Left lung (tissue), 10 donors: ENCODE data around the gene PARP9. TPM values are rescaled to one million over a fixed set of nuclear protein-coding genes. Genes with fewer than 3 reads are reported as not detected.

Experiments
- ATAC-seq: fragments of 200-7000 bp; cut with Tn5 transposase; one replicate; pipeline ENCODE4 v1.9.1; 2020; ENCODE audit warnings: moderate library complexity
- DNase-seq, 4 donors: peaks; one replicate each; pipeline ENCODE4 v3.0.0-alpha.2; 2013 to 2020
- H3K27ac ChIP-seq, 2 donors: fragments of 200-600 bp; sonication (generic) in 1 of 2; one replicate each; pipeline versions ENCODE4 v1.5.0 to v1.8.0; 2020 to 2021
- H3K27me3 ChIP-seq, 2 donors: fragments of 200-600 bp; sonication (generic) in 1 of 2; one replicate each; pipeline versions ENCODE4 v1.5.0 to v1.8.0; 2020 to 2021
- H3K36me3 ChIP-seq, 2 donors: fragments of 200-600 bp; sonication (generic) in 1 of 2; one replicate each; pipeline versions ENCODE4 v1.5.0 to v1.8.0; 2020 to 2021
- H3K4me1 ChIP-seq, 2 donors: fragments of 200-600 bp; one replicate each; pipeline ENCODE4 v1.8.0; 2021
- H3K4me3 ChIP-seq, 2 donors: fragments of 200-600 bp; sonication (generic) in 1 of 2; one replicate each; pipeline versions ENCODE4 v1.5.0 to v1.8.0; 2020 to 2021; ENCODE audit warnings: mild to moderate bottlenecking in 1 of 2
- H3K9me3 ChIP-seq, 2 donors: fragments of 200-600 bp; sonication (generic) in 1 of 2; one replicate each; pipeline versions ENCODE4 v1.5.0 to v1.8.0; 2020 to 2021
- intact Hi-C, 2 donors: fragments of 100-400 bp; cut with DNase I; formaldehyde crosslinking; loops; one replicate each; pipeline versions ENCODE4 v1.11.2 to v1.14.2; 2022
- polyA plus RNA-seq, 6 donors: library from polyadenylated mRNA; unstranded; fragments of 120-200 nt; gene quantifications; one replicate each; pipeline ENCODE4 v1.2.1, GENCODE V29; 2013; ENCODE audit not compliant: insufficient read length in 6 of 6
- total RNA-seq, 2 donors: library from RNA; stranded (reverse); fragmentation: NEBNext Ultra II Directional; extraction: Animal tissue kit (Norgen Biotek cat#: 25700); gene quantifications; one replicate each; pipeline ENCODE4 v1.2.1, GENCODE V29; 2021
- TF ChIP-seq, protein P1 (sequence below), 2 donors: fragments of 200-600 bp; sonication (generic) in 1 of 2; IDR thresholded peaks; one replicate each; pipeline versions ENCODE4 v1.5.0 to v1.8.0; 2021; ENCODE audit warnings: antibody characterized with exemption in 2 of 2
- donor health status: DM: no; HTN: yes; CAD: no.
- donor health status: DM: no; HTN: no; CAD: no.

The PARP9 gene
- total and polyA plus RNA-seq, 8 donors: 17.2 to 75.4 (median 20.9) TPM

DNA sequence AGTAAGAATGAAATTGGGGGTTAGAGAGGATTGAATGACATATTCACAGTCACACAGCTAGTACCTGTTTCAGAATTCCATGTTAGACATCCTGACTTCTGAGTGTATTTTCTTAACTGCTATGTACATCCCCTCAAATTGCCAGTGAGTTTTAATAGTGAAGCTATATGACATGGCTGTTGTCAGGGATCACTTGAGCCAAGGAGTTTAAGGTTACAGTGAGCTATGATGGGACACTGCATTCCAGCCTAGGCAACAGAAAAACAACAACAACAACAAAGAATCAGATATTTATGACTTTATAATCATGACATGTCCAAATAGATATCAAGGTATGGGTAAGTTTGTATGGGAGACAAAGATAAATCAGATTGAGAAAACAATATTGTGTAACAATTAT lies 29.9 kb upstream of the PARP9 start:
- Histone ChIP-seq H3K4me1 (no peaks in the 10 kb centered on the region), H3K9me3 (no peaks in the 10 kb centered on the region), H3K36me3 (no peaks in the 10 kb centered on the region), H3K27ac (no peak overlapping the region), H3K4me3 (no peak overlapping the region), H3K27me3 (no peaks in the 10 kb centered on the region)
- no peak for DNase-seq
- ATAC-seq: no peak
- TF ChIP-seq, protein P1, sequence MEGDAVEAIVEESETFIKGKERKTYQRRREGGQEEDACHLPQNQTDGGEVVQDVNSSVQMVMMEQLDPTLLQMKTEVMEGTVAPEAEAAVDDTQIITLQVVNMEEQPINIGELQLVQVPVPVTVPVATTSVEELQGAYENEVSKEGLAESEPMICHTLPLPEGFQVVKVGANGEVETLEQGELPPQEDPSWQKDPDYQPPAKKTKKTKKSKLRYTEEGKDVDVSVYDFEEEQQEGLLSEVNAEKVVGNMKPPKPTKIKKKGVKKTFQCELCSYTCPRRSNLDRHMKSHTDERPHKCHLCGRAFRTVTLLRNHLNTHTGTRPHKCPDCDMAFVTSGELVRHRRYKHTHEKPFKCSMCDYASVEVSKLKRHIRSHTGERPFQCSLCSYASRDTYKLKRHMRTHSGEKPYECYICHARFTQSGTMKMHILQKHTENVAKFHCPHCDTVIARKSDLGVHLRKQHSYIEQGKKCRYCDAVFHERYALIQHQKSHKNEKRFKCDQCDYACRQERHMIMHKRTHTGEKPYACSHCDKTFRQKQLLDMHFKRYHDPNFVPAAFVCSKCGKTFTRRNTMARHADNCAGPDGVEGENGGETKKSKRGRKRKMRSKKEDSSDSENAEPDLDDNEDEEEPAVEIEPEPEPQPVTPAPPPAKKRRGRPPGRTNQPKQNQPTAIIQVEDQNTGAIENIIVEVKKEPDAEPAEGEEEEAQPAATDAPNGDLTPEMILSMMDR (IDR thresholded peaks at IDR 0.05): no peak
- intact Hi-C loops: no loop called here

DNA sequence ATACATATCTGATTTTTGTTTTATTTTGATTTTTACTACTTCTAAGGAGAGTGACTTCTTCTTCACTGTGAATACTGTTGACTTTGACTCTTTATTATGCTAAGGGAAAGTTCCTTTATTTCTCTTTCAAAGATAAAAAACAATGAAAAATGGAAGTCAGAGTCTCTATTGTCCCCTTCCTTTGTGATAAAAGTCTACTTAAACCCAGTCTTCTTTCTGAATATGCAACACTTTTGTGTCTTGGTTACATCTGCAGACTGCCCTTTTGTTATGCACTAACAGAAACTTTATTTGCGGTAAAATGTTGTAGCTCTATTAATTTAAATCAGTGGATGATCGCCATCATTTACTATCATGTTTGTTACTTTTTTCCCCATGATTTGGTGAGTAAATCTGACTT lies 26.5 kb upstream of the PARP9 start:
- no peaks in the 10 kb centered on the region for H3K4me1 ChIP-seq
- TF ChIP-seq, protein P1 (IDR thresholded peaks at IDR 0.05): no peak
- H3K36me3 ChIP-seq: no peaks in the 10 kb centered on the region
- no peaks in the 10 kb centered on the region for H3K9me3 ChIP-seq
- ATAC-seq (no peak), DNase-seq (no peak)
- no peak overlapping the region for H3K27ac ChIP-seq
- H3K27me3 ChIP-seq: no peaks in the 10 kb centered on the region
- intact Hi-C loops: no loop called here
- no peak overlapping the region for H3K4me3 ChIP-seq

DNA sequence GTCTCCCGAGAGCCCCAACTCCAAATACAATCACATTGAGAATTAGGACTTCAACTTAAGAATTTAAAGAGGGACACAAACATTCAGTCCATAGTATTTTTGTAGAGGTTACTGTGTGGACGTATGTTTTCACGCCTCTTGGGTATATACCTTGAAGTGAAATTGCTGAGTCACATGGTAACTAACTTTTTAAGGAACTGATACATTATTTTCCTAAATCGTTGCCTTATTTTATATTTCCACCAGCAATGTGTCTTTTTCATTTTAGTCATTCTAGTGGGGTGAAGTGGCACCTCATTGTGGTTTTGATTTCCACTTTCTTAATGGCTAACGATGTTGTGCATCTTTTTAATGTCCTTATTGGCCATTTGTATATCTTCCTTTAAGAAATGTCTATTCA lies 25.2 kb upstream of the PARP9 start:
- Histone ChIP-seq H3K4me1 (no peaks in the 10 kb centered on the region), H3K36me3 (no peaks in the 10 kb centered on the region), H3K27ac (no peak overlapping the region), H3K27me3 (no peaks in the 10 kb centered on the region), H3K4me3 (no peak overlapping the region), H3K9me3 (no peaks in the 10 kb centered on the region)
- DNase-seq (no peak), ATAC-seq (no peak)
- intact Hi-C loops: no loop called here
- TF ChIP-seq, protein P1 (IDR thresholded peaks at IDR 0.05): no peak

DNA sequence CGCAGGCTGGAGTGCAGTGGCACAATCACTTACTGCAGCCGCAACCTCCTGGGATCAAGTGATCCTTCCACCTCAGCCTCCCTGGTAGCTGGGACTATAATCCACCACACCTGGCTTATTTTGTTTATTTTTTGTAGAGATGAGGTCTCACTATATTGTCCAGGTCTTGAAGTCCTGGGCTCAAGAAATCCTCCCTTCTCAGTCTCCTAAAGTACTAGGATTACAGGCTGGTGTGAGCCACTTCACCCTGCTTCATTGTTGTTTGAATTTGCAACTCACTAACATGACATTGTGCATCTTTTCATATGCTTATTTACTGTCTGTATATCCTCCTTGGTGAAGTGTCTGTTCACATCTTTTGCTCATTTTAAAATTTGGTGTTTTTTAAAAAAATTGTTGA lies 23.5 kb upstream of the PARP9 start:
- H3K27me3 ChIP-seq: no peaks in the 10 kb centered on the region
- no peak for ATAC-seq
- no peaks in the 10 kb centered on the region for H3K4me1 ChIP-seq
- H3K9me3 ChIP-seq: peaks cover under 1 to 9% of the 10 kb centered on the region in 2 donors
- intact Hi-C loops: no loop called here
- TF ChIP-seq, protein P1 (IDR thresholded peaks at IDR 0.05): no peak
- no peak overlapping the region for H3K27ac ChIP-seq
- DNase-seq: no peak
- H3K36me3 ChIP-seq: no peaks in the 10 kb centered on the region
- no peak overlapping the region for H3K4me3 ChIP-seq

DNA sequence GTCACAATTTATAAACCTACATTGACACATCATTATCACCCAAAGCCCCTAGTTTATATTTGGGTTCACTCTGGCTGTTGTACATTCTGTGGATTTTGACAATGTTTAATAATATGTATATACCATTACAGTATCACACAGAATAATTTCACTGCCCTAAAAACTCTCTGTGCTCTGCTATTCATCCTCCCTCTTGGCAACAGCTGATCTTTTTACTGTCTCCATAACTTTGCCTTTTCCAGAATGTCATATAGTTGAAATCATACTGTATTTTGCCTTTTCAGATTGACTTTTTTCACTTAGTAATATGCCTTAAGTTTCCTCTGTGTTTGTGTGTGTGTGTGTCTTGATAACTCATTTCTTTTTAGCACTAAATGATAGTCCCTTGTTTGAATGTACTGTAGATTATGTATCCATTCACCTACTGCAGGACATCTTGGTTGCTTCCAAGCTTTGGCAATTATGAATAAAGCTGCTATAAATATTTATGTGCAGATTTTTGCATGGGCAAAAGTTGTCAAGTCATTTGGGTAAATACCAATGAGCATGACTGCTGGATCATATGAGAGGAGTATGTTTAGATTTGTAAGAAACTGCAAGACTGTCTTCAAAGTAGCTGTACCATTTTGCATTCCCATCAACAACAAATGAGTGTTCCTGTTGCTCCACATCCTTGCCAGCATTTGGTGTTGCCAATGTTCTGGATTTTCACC lies 22.8 kb upstream of the PARP9 start:
- intact Hi-C loops: no loop called here
- Histone ChIP-seq H3K27me3 (no peaks in the 10 kb centered on the region), H3K36me3 (no peaks in the 10 kb centered on the region), H3K27ac (no peak overlapping the region), H3K9me3 (peaks cover 4 to 16% of the 10 kb centered on the region in 2 donors), H3K4me1 (no peaks in the 10 kb centered on the region), H3K4me3 (no peak overlapping the region)
- ATAC-seq (no peak), DNase-seq (no peak)
- TF ChIP-seq, protein P1 (IDR thresholded peaks at IDR 0.05): no peak
